Ramos (cell line): ENCODE results near the gene FANCC.
"Not testable (repeated sequence)": the region's sequence is repeated elsewhere in the genome, so short reads cannot be mapped to it uniquely, and the experiment has no call there.

Experiments
- in situ Hi-C: fragments of 300-500 bp; cut with MboI; formaldehyde crosslinking; loops from one replicate; pipeline ENCODE4 v1.14.3; 2022; ENCODE audit warnings: low sequenced_read_pairs; ENCODE audit not compliant: unreplicated experiment

Gene FANCC

GRCh38 chr9:95246547-95246946 is 71.0 kb downstream of the FANCC start:
- in situ Hi-C loops, result no loop called here

- in situ Hi-C loops, result no loop called here
Measured at GRCh38 chr9:95242613-95243012, 74.9 kb downstream of the FANCC start.

GRCh38 chr9:95239071-95239470 is 78.4 kb downstream of the FANCC start:
- in situ Hi-C loops, result no loop called here

GRCh38 chr9:95237336-95237735 is 80.2 kb downstream of the FANCC start:
- in situ Hi-C loops, result no loop called here

GRCh38 chr9:95230046-95230445 is 87.5 kb downstream of the FANCC start:
- in situ Hi-C loops, result no loop called here

GRCh38 chr9:95229230-95229915 is 88.1 kb downstream of the FANCC start:
- in situ Hi-C loops, result no loop called here

- in situ Hi-C loops, result no loop called here
Measured at GRCh38 chr9:95226921-95227320, 90.6 kb downstream of the FANCC start.

GRCh38 chr9:95225726-95226106 is 91.8 kb downstream of the FANCC start:
- in situ Hi-C loops, result no loop called here

GRCh38 chr9:95225076-95225725 is 92.3 kb downstream of the FANCC start:
- in situ Hi-C loops, result no loop called here

GRCh38 chr9:95224376-95225019 is 93.0 kb downstream of the FANCC start:
- in situ Hi-C loops, result no loop called here

- in situ Hi-C loops, result not testable (repeated sequence)
Measured at GRCh38 chr9:95220352-95220751, 97.2 kb downstream of the FANCC start.

GRCh38 chr9:95218773-95219172 is 98.7 kb downstream of the FANCC start:
- in situ Hi-C loops, result no loop called here

GRCh38 chr9:95217936-95218335 is 99.6 kb downstream of the FANCC start:
- in situ Hi-C loops, result no loop called here

- in situ Hi-C loops, result no loop called here
Measured at GRCh38 chr9:95215336-95215898, 102.1 kb downstream of the FANCC start.

GRCh38 chr9:95213117-95213516 is 104.4 kb downstream of the FANCC start:
- in situ Hi-C loops, result no loop called here

- in situ Hi-C loops, result no loop called here
Measured at GRCh38 chr9:95211028-95211427, 106.5 kb downstream of the FANCC start.

GRCh38 chr9:95207403-95207802 is 110.1 kb downstream of the FANCC start:
- in situ Hi-C loops, result no loop called here

- in situ Hi-C loops, result no loop called here
Measured at GRCh38 chr9:95206143-95206542, 111.4 kb downstream of the FANCC start.

- in situ Hi-C loops, result no loop called here
Measured at GRCh38 chr9:95204710-95205109, 112.8 kb downstream of the FANCC start.

- in situ Hi-C loops, result no loop called here
Measured at GRCh38 chr9:95204310-95204709, 113.2 kb downstream of the FANCC start.

GRCh38 chr9:95203019-95203418 is 114.5 kb downstream of the FANCC start:
- in situ Hi-C loops, result not testable (repeated sequence)
